Osteoblast (primary cell): ENCODE results near the gene MLPH. TPM values are rescaled to one million over a fixed set of nuclear protein-coding genes. Genes with fewer than 3 reads are reported as not detected.

Experiments
- DNase-seq: peaks from one replicate; pipeline ENCODE4 v3.0.0; 2011; ENCODE audit warnings: low spot score, mixed read lengths; ENCODE audit not compliant: insufficient read length; ENCODE audit errors: missing footprints
- H2AFZ ChIP-seq: 2 replicates; pipeline ENCODE4 v1.6.0; 2011; ENCODE audit warnings: mild to moderate bottlenecking, low read length
- H3K27ac ChIP-seq: 2 replicates; pipeline ENCODE4 v1.5.1; 2011; ENCODE audit warnings: mild to moderate bottlenecking, low read depth, low read length, moderate library complexity
- H3K27me3 ChIP-seq: 2 replicates; pipeline ENCODE4 v1.6.0; 2012; ENCODE audit warnings: mild to moderate bottlenecking, control low read depth, inconsistent platforms, low read length, moderate library complexity; ENCODE audit not compliant: insufficient read depth
- H3K36me3 ChIP-seq: 2 replicates; pipeline ENCODE4 v1.5.1; 2011; ENCODE audit warnings: mild to moderate bottlenecking, low read length, control low read depth, moderate library complexity; ENCODE audit not compliant: insufficient read depth
- H3K4me1 ChIP-seq: 2 replicates; pipeline ENCODE4 v1.5.1; 2011; ENCODE audit warnings: mild to moderate bottlenecking, low read length, control low read depth, moderate library complexity; ENCODE audit not compliant: insufficient read depth
- H3K4me2 ChIP-seq: 2 replicates; pipeline ENCODE4 v1.6.0; 2011; ENCODE audit warnings: mild to moderate bottlenecking, low read length; ENCODE audit not compliant: insufficient read depth
- H3K4me3 ChIP-seq: fragments of 200-600 bp; sonication (generic); 3 replicates; pipeline ENCODE4 v1.5.1; 2012; ENCODE audit warnings: mild to moderate bottlenecking, low read length, inconsistent platforms; ENCODE audit not compliant: insufficient read depth
- H3K79me2 ChIP-seq: 2 replicates; pipeline ENCODE4 v1.6.0; 2012; ENCODE audit warnings: mild to moderate bottlenecking, low read length, control low read depth, inconsistent platforms; ENCODE audit not compliant: insufficient read depth
- H3K9me3 ChIP-seq: 2 replicates; pipeline ENCODE4 v1.5.1; 2011; ENCODE audit warnings: low read depth, low read length, control low read depth
- H4K20me1 ChIP-seq: 2 replicates; pipeline ENCODE4 v1.6.0; 2012; ENCODE audit warnings: mild to moderate bottlenecking, low read length, control low read depth; ENCODE audit not compliant: insufficient read depth
- CTCF ChIP-seq: IDR thresholded peaks from 2 replicates; pipeline ENCODE4 v1.5.1; 2011; ENCODE audit warnings: mild to moderate bottlenecking, low read depth, low read length, moderate library complexity; ENCODE audit errors: extremely low read depth
- total RNA-seq: library from RNA; depleted of rRNA; stranded (reverse); fragments of >200 nt; gene quantifications from 2 replicates; pipeline ENCODE4 v1.2.3, GENCODE V29; 2012

MLPH gene
- 25.7 and 32.1 TPM in 2 replicates for total RNA-seq

- Histone ChIP-seq H3K36me3 (peaks cover 15% of the 10 kb centered on the region), H3K27ac (peak within 1 kb of the TSS; percentile 67), H3K9me3 (peaks cover 7% of the 10 kb centered on the region), H3K27me3 (no peaks in the 10 kb centered on the region), H4K20me1 (peaks cover 3% of the 10 kb centered on the region), H3K4me3 (peak within 1 kb of the TSS; percentile 82), H3K4me1 (peaks cover 44% of the 10 kb centered on the region), H3K4me2 (peak within 1 kb of the TSS; percentile 95), H2AFZ (peak within 1 kb of the TSS; percentile 76), H3K79me2 (peaks cover 72% of the 10 kb centered on the region)
- DNase-seq, result peak; percentile 87
- no peak for TF ChIP-seq CTCF
These were observed at the start of gene MLPH for GRCh38 chr2:237486819-237487448. MLPH (plus strand) TSS chr2:237487251; CDS start chr2:237493427, 6,176 bp downstream.

- no peaks in the 10 kb centered on the region for H4K20me1 ChIP-seq
- H3K4me1 ChIP-seq, result peaks cover 68% of the 10 kb centered on the region
- no peaks in the 10 kb centered on the region for H3K27me3 ChIP-seq
- no peak overlapping the region for H3K4me2 ChIP-seq
- no peak for DNase-seq
- H3K36me3 ChIP-seq, result no peaks in the 10 kb centered on the region
- no peaks in the 10 kb centered on the region for H3K9me3 ChIP-seq
- TF ChIP-seq CTCF, result no peak
- H2AFZ ChIP-seq, result peak overlapping the region; percentile 16
- no peak overlapping the region for H3K4me3 ChIP-seq
- peak overlapping the region; percentile 100 for H3K27ac ChIP-seq
- H3K79me2 ChIP-seq, result no peaks in the 10 kb centered on the region
These were observed 49.5 kb upstream of the MLPH start for GRCh38 chr2:237437566-237437965.

- H4K20me1 ChIP-seq, result no peaks in the 10 kb centered on the region
- H3K4me2 ChIP-seq, result no peak overlapping the region
- H3K9me3 ChIP-seq, result no peaks in the 10 kb centered on the region
- no peaks in the 10 kb centered on the region for H3K79me2 ChIP-seq
- H3K4me3 ChIP-seq, result no peak overlapping the region
- no peaks in the 10 kb centered on the region for H3K36me3 ChIP-seq
- peak; percentile 37 for TF ChIP-seq CTCF
- peak overlapping the region; percentile 100 for H3K27ac ChIP-seq
- H3K27me3 ChIP-seq, result no peaks in the 10 kb centered on the region
- H2AFZ ChIP-seq, result peak overlapping the region; percentile 37
- DNase-seq, result no peak
- peaks cover 62% of the 10 kb centered on the region for H3K4me1 ChIP-seq
These were observed 48.7 kb upstream of the MLPH start for GRCh38 chr2:237438080-237438940.

- Histone ChIP-seq H3K9me3 (no peaks in the 10 kb centered on the region), H3K36me3 (no peaks in the 10 kb centered on the region), H2AFZ (peak overlapping the region; percentile 52), H4K20me1 (no peaks in the 10 kb centered on the region), H3K27ac (peak overlapping the region; percentile 93), H3K4me2 (peak overlapping the region; percentile 68), H3K27me3 (no peaks in the 10 kb centered on the region), H3K79me2 (no peaks in the 10 kb centered on the region), H3K4me3 (no peak overlapping the region), H3K4me1 (peaks cover 37% of the 10 kb centered on the region)
- no peak for DNase-seq
- TF ChIP-seq CTCF, result no peak
These were observed 46.2 kb upstream of the MLPH start for GRCh38 chr2:237440819-237441281.
